Astrocyte (in vitro differentiated cells and primary cell): ENCODE measurements around the gene FAM117A. TPM values are rescaled to one million over a fixed set of nuclear protein-coding genes. Genes with fewer than 3 reads are reported as not detected.

Experiments
- DNase-seq: peaks from one replicate; pipeline ENCODE4 v3.0.0-alpha.2; 2010; ENCODE audit warnings: low read depth
- FAIRE-seq: peaks from 2 replicates; lab custom pipeline; 2011; peaks lifted over from hg19 to GRCh38; lab: Jason Lieb, UNC
- H2AFZ ChIP-seq: 2 replicates; pipeline ENCODE4 v1.6.0; 2012; ENCODE audit warnings: low read depth, low read length, inconsistent platforms
- H3K27ac ChIP-seq: 2 replicates; pipeline ENCODE4 v1.5.1; 2011; ENCODE audit warnings: low read depth, low read length, inconsistent platforms
- H3K27me3 ChIP-seq: 2 replicates; pipeline ENCODE4 v1.6.0; 2011; ENCODE audit warnings: low read length, inconsistent platforms; ENCODE audit not compliant: insufficient read depth
- H3K36me3 ChIP-seq: 2 replicates; pipeline ENCODE4 v1.5.1; 2011; ENCODE audit warnings: low read length, inconsistent platforms; ENCODE audit not compliant: insufficient read depth
- H3K4me1 ChIP-seq: 2 replicates; pipeline ENCODE4 v1.5.1; 2011; ENCODE audit warnings: low read length, inconsistent platforms; ENCODE audit not compliant: insufficient read depth
- H3K4me2 ChIP-seq: 2 replicates; pipeline ENCODE4 v1.6.0; 2012; ENCODE audit warnings: low read length, inconsistent platforms
- H3K4me3 ChIP-seq: 2 replicates; pipeline ENCODE4 v1.5.1; 2011; ENCODE audit warnings: low read depth, mild to moderate bottlenecking, low read length, inconsistent platforms; ENCODE audit not compliant: insufficient read depth
- H3K79me2 ChIP-seq: 2 replicates; pipeline ENCODE4 v1.6.0; 2012; ENCODE audit warnings: mild to moderate bottlenecking, low read length, inconsistent platforms; ENCODE audit not compliant: insufficient read depth
- H3K9ac ChIP-seq: 2 replicates; pipeline ENCODE4 v1.6.0; 2012; ENCODE audit warnings: mild to moderate bottlenecking, low read length, inconsistent platforms
- H3K9me3 ChIP-seq: 2 replicates; pipeline ENCODE4 v1.5.1; 2012; ENCODE audit warnings: low read depth, mild to moderate bottlenecking, low read length, inconsistent platforms; ENCODE audit not compliant: insufficient read depth
- H4K20me1 ChIP-seq: 2 replicates; pipeline ENCODE4 v1.6.0; 2012; ENCODE audit warnings: low read length, inconsistent platforms; ENCODE audit not compliant: insufficient read depth
- H3K27ac Mint-ChIP-seq: one replicate; pipeline ENCODE4 v1.8.0; 2021; ENCODE audit warnings: mild to moderate bottlenecking, mixed read lengths; ENCODE audit not compliant: unreplicated experiment
- H3K27me3 Mint-ChIP-seq: one replicate; pipeline ENCODE4 v1.8.0; 2021; ENCODE audit warnings: low read depth, mixed read lengths; ENCODE audit not compliant: unreplicated experiment
- H3K36me3 Mint-ChIP-seq: one replicate; pipeline ENCODE4 v1.8.0; 2021; ENCODE audit warnings: low read depth, mixed read lengths; ENCODE audit not compliant: unreplicated experiment
- H3K4me1 Mint-ChIP-seq: one replicate; pipeline ENCODE4 v1.8.0; 2021; ENCODE audit warnings: low read depth, mixed read lengths; ENCODE audit not compliant: unreplicated experiment
- H3K4me3 Mint-ChIP-seq: one replicate; pipeline ENCODE4 v1.8.0; 2021; ENCODE audit warnings: mild to moderate bottlenecking, moderate library complexity, mixed read lengths; ENCODE audit not compliant: unreplicated experiment
- H3K9me3 Mint-ChIP-seq: one replicate; pipeline ENCODE4 v1.8.0; 2021; ENCODE audit warnings: mild to moderate bottlenecking, mixed read lengths; ENCODE audit not compliant: unreplicated experiment
- EZH2 ChIP-seq: IDR thresholded peaks from 2 replicates; pipeline ENCODE4 v1.6.1; 2012; ENCODE audit warnings: mild to moderate bottlenecking, low read length, inconsistent platforms; ENCODE audit not compliant: insufficient read depth
- total RNA-seq: library from RNA; stranded (reverse); gene quantifications from 2 replicates; pipeline ENCODE4 v1.2.1, GENCODE V29; 2021
- TF ChIP-seq, protein P1 (sequence below): IDR thresholded peaks from 2 replicates; pipeline ENCODE4 v1.5.1; 2011; ENCODE audit warnings: low read depth, mild to moderate bottlenecking, inconsistent platforms, low read length, moderate library complexity; ENCODE audit not compliant: insufficient read depth

Gene FAM117A
- total RNA-seq, 1 donor from 2014 or later: 8.0 TPM

DNA sequence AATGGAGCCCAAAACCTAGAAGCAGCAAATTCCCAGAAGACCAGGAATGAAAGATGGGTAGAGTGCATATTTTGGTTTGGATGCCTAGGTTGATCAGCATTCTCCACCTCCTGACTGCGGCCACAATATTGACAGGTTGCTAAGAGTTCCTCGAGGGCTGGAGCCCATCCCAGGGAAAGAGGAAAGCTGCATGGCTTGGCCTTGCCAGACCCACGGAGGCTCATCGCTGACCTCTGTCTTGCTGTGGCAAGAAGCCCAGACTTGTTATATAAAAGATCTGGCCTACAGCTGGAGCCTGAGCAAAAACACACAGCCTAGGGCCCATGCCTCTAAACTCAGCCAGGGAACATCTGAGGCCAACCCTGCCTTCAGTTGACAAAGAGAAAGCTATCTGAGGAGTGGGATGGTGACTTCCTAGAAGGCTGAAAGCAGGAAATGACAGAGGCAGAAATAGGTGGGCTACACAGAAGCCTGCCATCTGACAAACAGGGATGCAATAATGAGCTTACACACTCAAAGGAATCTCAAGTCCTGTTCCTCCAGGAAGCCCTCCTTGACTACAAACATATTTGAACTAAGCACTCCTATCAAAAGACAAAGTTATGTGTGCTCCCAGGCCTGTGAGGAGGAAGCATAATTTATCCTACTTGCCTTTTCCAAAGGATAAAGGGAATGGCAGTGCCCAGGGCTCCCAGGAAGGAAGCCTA is 33.7 kb downstream of the FAM117A start:
- no peaks in the 10 kb centered on the region for H3K9me3 Mint-ChIP-seq
- peak; percentile 92 for DNase-seq
- Histone ChIP-seq H3K4me3 (no peak overlapping the region), H3K36me3 (no peaks in the 10 kb centered on the region), H3K4me1 (no peaks in the 10 kb centered on the region), H3K9ac (no peak overlapping the region), H3K27me3 (no peaks in the 10 kb centered on the region), H3K79me2 (no peaks in the 10 kb centered on the region), H3K4me2 (no peak overlapping the region), H2AFZ (no peak overlapping the region), H3K9me3 (no peaks in the 10 kb centered on the region), H3K27ac (no peak overlapping the region), H4K20me1 (peaks cover 3% of the 10 kb centered on the region)
- no peaks in the 10 kb centered on the region for H3K4me1 Mint-ChIP-seq
- no peak overlapping the region for H3K27ac Mint-ChIP-seq
- no peak for FAIRE-seq
- no peak for TF ChIP-seq EZH2
- TF ChIP-seq, protein P1, sequence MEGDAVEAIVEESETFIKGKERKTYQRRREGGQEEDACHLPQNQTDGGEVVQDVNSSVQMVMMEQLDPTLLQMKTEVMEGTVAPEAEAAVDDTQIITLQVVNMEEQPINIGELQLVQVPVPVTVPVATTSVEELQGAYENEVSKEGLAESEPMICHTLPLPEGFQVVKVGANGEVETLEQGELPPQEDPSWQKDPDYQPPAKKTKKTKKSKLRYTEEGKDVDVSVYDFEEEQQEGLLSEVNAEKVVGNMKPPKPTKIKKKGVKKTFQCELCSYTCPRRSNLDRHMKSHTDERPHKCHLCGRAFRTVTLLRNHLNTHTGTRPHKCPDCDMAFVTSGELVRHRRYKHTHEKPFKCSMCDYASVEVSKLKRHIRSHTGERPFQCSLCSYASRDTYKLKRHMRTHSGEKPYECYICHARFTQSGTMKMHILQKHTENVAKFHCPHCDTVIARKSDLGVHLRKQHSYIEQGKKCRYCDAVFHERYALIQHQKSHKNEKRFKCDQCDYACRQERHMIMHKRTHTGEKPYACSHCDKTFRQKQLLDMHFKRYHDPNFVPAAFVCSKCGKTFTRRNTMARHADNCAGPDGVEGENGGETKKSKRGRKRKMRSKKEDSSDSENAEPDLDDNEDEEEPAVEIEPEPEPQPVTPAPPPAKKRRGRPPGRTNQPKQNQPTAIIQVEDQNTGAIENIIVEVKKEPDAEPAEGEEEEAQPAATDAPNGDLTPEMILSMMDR: no peak
- H3K36me3 Mint-ChIP-seq: peaks cover 8% of the 10 kb centered on the region
- H3K27me3 Mint-ChIP-seq: no peaks in the 10 kb centered on the region
- no peak overlapping the region for H3K4me3 Mint-ChIP-seq

DNA sequence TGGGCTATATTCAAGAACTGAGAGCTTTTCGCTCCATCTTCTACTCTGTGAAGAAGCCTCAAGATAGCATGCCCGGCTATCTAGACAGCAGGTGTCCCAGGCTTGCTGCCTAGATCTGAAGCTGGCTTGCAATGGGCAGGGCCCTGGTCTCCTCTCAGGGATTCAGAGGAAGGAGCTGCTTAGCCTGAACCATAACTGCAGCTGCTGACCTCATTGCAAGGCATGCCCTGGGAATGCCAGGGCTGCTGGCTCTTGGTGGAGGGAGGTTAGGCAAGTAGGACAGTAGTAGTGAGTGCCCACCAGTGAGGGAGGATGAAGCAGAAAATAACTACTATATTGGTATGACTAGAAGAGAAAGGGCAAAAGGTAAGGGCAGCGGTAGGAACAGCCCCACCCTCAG is 34.9 kb downstream of the FAM117A start:
- H3K9ac ChIP-seq: no peak overlapping the region
- Mint-ChIP-seq H3K4me1 (no peaks in the 10 kb centered on the region), H3K27me3 (no peaks in the 10 kb centered on the region), H3K4me3 (no peak overlapping the region), H3K27ac (no peak overlapping the region), H3K9me3 (no peaks in the 10 kb centered on the region), H3K36me3 (peaks cover 8% of the 10 kb centered on the region)
- H3K4me1 ChIP-seq: no peaks in the 10 kb centered on the region
- H3K79me2 ChIP-seq: no peaks in the 10 kb centered on the region
- DNase-seq (no peak), FAIRE-seq (no peak)
- H3K4me3 ChIP-seq: no peak overlapping the region
- TF ChIP-seq, protein P1: no peak
- TF ChIP-seq EZH2: no peak
- H3K27ac ChIP-seq: no peak overlapping the region
- H3K4me2 ChIP-seq: no peak overlapping the region
- H3K27me3 ChIP-seq: no peaks in the 10 kb centered on the region
- H3K36me3 ChIP-seq: no peaks in the 10 kb centered on the region
- H3K9me3 ChIP-seq: no peaks in the 10 kb centered on the region
- H2AFZ ChIP-seq: no peak overlapping the region
- H4K20me1 ChIP-seq: peaks cover 3% of the 10 kb centered on the region

DNA sequence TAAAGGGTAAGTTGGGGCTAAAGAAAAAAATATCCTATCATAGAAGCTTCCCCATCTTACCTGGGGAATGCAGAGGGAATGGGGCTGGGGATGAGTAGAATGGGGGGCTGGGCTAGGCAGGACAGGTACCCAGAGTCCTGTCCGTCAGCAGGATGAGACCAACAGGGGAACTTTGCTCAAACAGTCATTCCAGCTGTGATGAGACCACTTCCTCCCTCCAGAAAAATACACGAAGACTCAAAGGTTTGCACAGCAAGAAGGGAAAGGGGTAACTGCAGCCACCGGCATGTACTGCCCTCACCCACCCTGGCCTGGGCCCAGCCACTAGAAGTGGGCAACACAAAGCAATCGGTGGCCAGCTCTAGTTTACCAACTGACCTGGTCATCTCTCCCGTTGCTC is 35.5 kb downstream of the FAM117A start:
- Histone ChIP-seq H3K4me3 (no peak overlapping the region), H3K36me3 (no peaks in the 10 kb centered on the region), H3K4me2 (no peak overlapping the region), H4K20me1 (peaks cover 3% of the 10 kb centered on the region), H3K9ac (no peak overlapping the region), H3K4me1 (no peaks in the 10 kb centered on the region), H3K9me3 (no peaks in the 10 kb centered on the region), H3K27ac (no peak overlapping the region), H2AFZ (no peak overlapping the region), H3K27me3 (no peaks in the 10 kb centered on the region), H3K79me2 (no peaks in the 10 kb centered on the region)
- Mint-ChIP-seq H3K36me3 (peaks cover 8% of the 10 kb centered on the region), H3K27me3 (no peaks in the 10 kb centered on the region), H3K9me3 (no peaks in the 10 kb centered on the region), H3K27ac (no peak overlapping the region), H3K4me1 (no peaks in the 10 kb centered on the region), H3K4me3 (no peak overlapping the region)
- TF ChIP-seq EZH2: no peak
- TF ChIP-seq, protein P1: no peak
- FAIRE-seq (no peak), DNase-seq (no peak)
